IPS-18a (cell line): Measurements from ENCODE around the gene FARP2.

ENCODE experiments used
- H3K27ac ChIP-seq: one replicate; pipeline ENCODE4 v1.5.1; 2013; ENCODE audit warnings: low read length
- H3K27me3 ChIP-seq: one replicate; pipeline ENCODE4 v1.6.1; 2013; ENCODE audit warnings: mild to moderate bottlenecking, low read length; ENCODE audit not compliant: control insufficient read depth, insufficient read depth
- H3K36me3 ChIP-seq: one replicate; pipeline ENCODE4 v1.6.1; 2013; ENCODE audit warnings: low read depth, low read length; ENCODE audit not compliant: control insufficient read depth
- H3K4me1 ChIP-seq: one replicate; pipeline ENCODE4 v1.6.1; 2013; ENCODE audit warnings: low read depth, low read length; ENCODE audit not compliant: control insufficient read depth
- H3K4me3 ChIP-seq: one replicate; pipeline ENCODE4 v1.5.1; 2013; ENCODE audit warnings: low read length
- H3K9ac ChIP-seq: one replicate; pipeline ENCODE4 v1.6.1; 2013; ENCODE audit warnings: mild to moderate bottlenecking, low read length, moderate library complexity
- H3K9me3 ChIP-seq: one replicate; pipeline ENCODE4 v1.6.1; 2013; ENCODE audit warnings: low read depth, low read length; ENCODE audit not compliant: control insufficient read depth

The FARP2 gene

DNA sequence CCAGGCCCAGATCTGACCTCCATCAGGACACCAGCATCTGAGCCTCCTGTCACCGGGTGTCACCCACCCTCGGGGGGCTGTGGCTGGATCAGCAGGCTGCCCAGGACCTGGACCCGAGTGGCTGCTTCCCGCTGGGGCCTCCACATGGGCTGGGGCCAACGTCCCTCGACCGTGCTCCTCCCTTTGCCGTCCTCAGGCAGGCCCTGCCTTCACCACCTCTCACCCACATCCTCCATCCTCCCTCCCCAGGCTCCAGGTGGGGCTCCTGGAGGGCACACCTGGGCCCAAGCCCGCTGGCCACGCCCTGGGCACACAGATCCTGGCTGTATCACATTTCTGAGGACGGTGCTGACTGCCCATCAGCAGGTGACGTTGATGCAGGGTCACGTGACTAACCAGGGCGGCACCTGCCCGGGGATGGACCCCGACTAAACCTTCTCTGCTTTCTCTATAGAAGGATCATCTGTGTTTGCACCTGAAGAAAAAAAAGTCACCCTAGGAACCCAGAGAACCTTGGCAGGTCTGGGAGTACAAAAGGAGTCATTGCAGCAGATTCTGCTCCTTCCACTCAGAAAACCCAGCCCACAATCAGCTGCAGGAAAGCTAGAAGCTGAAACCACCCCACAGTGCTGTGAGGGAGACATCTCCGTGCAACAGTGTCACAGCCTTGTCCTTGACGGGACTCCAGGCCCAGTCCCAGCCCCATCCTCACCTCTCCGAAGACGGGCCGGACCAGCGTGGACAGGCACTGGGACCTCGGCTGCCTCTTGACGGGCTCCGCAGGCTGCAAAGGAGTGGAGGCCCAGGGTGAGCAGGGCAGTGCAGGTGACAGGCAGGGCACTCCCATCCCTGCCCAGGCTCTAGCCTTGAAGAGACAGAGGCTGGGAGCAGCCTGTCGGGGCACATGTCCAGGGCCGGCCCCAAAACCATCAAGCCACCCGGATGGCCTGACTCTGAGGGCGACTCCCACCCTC is 141.1 kb downstream of the FARP2 start:
- H3K4me1 ChIP-seq, result no peaks in the 10 kb centered on the region
- no peaks in the 10 kb centered on the region for H3K9me3 ChIP-seq
- no peak overlapping the region for H3K9ac ChIP-seq
- H3K27ac ChIP-seq, result no peak overlapping the region
- H3K4me3 ChIP-seq, result no peak overlapping the region
- H3K36me3 ChIP-seq, result peaks cover 44% of the 10 kb centered on the region
- H3K27me3 ChIP-seq, result no peaks in the 10 kb centered on the region

DNA sequence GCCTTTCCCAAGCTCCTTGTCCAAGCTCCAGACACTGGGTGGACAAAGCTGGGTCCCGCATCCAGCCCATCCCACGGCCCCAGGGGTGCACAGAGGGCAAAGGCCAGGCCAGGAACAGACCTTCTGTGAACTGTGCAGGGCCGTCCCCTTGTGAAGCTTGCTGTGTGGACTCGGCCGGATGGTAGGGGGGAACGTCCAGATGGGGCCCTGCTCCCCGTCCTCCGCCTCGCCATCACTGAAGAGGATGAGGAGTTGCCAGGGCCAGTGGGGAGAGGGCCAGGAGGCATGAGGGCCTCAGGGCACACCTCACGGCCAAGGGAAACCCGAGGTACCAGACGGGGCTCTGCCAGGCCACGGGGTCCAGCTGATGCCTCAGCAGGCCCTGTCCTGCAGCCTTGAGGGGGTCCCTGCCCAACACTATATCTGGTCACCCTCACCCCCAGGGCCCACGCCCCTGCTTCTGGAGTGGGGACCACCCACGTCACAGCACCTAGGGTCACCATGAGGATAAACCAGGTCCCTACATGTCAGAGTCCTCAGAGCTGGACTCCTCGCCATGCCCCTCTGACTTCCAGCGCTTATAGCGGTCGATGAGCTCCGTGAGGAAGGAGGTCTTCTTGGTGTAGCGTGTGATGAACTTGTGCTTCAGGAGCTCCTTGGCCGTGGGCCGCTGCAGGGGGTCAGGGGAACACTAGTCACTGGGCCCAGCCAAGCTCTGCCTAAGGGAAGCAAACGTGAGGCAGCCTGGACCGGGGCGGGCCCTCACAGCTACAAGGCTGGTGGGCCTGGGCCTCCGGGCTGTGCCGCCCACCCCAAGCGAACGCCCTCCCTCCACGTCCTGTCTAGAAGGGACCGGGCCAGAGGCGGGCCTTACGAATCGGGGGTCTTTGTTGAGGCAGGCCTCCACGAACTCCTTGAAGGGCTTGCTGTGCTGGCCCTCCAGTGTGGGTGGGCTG is 142.3 kb downstream of the FARP2 start:
- H3K4me3 ChIP-seq, result no peak overlapping the region
- peaks cover 44% of the 10 kb centered on the region for H3K36me3 ChIP-seq
- H3K27me3 ChIP-seq, result no peaks in the 10 kb centered on the region
- H3K4me1 ChIP-seq, result no peaks in the 10 kb centered on the region
- H3K27ac ChIP-seq, result no peak overlapping the region
- no peak overlapping the region for H3K9ac ChIP-seq
- no peaks in the 10 kb centered on the region for H3K9me3 ChIP-seq

- H3K4me3 ChIP-seq, result no peak overlapping the region
- H3K36me3 ChIP-seq, result peaks cover 44% of the 10 kb centered on the region
- no peaks in the 10 kb centered on the region for H3K9me3 ChIP-seq
- no peaks in the 10 kb centered on the region for H3K4me1 ChIP-seq
- H3K9ac ChIP-seq, result no peak overlapping the region
- no peaks in the 10 kb centered on the region for H3K27me3 ChIP-seq
- H3K27ac ChIP-seq, result no peak overlapping the region
Measured at GRCh38 chr2:241499146-241499965, 143.3 kb downstream of the FARP2 start.

- H3K36me3 ChIP-seq, result peaks cover 37% of the 10 kb centered on the region
- H3K4me3 ChIP-seq, result no peak overlapping the region
- H3K9me3 ChIP-seq, result no peaks in the 10 kb centered on the region
- H3K27me3 ChIP-seq, result no peaks in the 10 kb centered on the region
- H3K4me1 ChIP-seq, result no peaks in the 10 kb centered on the region
- no peak overlapping the region for H3K9ac ChIP-seq
- H3K27ac ChIP-seq, result no peak overlapping the region
Measured at GRCh38 chr2:241500016-241500415, 143.9 kb downstream of the FARP2 start.

- no peaks in the 10 kb centered on the region for H3K27me3 ChIP-seq
- H3K9me3 ChIP-seq, result no peaks in the 10 kb centered on the region
- no peak overlapping the region for H3K9ac ChIP-seq
- no peak overlapping the region for H3K4me3 ChIP-seq
- no peak overlapping the region for H3K27ac ChIP-seq
- peaks cover 32% of the 10 kb centered on the region for H3K36me3 ChIP-seq
- H3K4me1 ChIP-seq, result no peaks in the 10 kb centered on the region
Measured at GRCh38 chr2:241500431-241500975, 144.4 kb downstream of the FARP2 start.

- no peak overlapping the region for H3K27ac ChIP-seq
- peaks cover 31% of the 10 kb centered on the region for H3K36me3 ChIP-seq
- H3K4me3 ChIP-seq, result no peak overlapping the region
- no peaks in the 10 kb centered on the region for H3K27me3 ChIP-seq
- H3K9ac ChIP-seq, result no peak overlapping the region
- no peaks in the 10 kb centered on the region for H3K4me1 ChIP-seq
- H3K9me3 ChIP-seq, result no peaks in the 10 kb centered on the region
Measured at GRCh38 chr2:241501099-241501541, 145.0 kb downstream of the FARP2 start.

DNA sequence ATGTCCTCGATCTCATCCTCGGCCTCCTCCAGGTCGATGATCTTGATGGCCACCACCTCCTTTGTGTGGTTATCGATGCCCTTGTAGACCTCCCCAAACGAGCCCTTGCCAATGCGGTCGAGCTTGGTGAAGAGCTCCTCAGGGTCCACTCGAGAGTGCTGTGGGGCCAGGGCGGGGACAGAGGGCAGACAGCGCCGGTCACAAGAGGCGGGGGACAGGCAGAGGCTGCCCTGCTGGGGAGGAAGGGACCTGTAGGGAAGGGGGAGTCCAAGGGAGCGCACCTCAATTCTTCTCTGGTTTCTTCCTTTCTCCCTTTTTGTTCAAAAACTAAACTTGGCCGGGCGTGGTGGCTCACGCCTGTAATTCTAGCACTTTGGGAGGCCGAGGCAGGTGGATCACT is 145.5 kb downstream of the FARP2 start:
- Histone ChIP-seq H3K9me3 (no peaks in the 10 kb centered on the region), H3K27ac (no peak overlapping the region), H3K4me1 (no peaks in the 10 kb centered on the region), H3K36me3 (peaks cover 30% of the 10 kb centered on the region), H3K4me3 (no peak overlapping the region), H3K9ac (no peak overlapping the region), H3K27me3 (no peaks in the 10 kb centered on the region)

- Histone ChIP-seq H3K27me3 (no peaks in the 10 kb centered on the region), H3K4me1 (peaks cover 6% of the 10 kb centered on the region), H3K27ac (no peak overlapping the region), H3K36me3 (peaks cover 28% of the 10 kb centered on the region), H3K9me3 (no peaks in the 10 kb centered on the region), H3K4me3 (no peak overlapping the region), H3K9ac (no peak overlapping the region)
Measured at GRCh38 chr2:241502281-241502680, 146.2 kb downstream of the FARP2 start.

GRCh38 chr2:241503776-241504392 is 147.8 kb downstream of the FARP2 start:
- no peak overlapping the region for H3K4me3 ChIP-seq
- peaks cover 6% of the 10 kb centered on the region for H3K4me1 ChIP-seq
- H3K9me3 ChIP-seq, result no peaks in the 10 kb centered on the region
- peaks cover 18% of the 10 kb centered on the region for H3K36me3 ChIP-seq
- H3K9ac ChIP-seq, result no peak overlapping the region
- H3K27me3 ChIP-seq, result no peaks in the 10 kb centered on the region
- no peak overlapping the region for H3K27ac ChIP-seq

DNA sequence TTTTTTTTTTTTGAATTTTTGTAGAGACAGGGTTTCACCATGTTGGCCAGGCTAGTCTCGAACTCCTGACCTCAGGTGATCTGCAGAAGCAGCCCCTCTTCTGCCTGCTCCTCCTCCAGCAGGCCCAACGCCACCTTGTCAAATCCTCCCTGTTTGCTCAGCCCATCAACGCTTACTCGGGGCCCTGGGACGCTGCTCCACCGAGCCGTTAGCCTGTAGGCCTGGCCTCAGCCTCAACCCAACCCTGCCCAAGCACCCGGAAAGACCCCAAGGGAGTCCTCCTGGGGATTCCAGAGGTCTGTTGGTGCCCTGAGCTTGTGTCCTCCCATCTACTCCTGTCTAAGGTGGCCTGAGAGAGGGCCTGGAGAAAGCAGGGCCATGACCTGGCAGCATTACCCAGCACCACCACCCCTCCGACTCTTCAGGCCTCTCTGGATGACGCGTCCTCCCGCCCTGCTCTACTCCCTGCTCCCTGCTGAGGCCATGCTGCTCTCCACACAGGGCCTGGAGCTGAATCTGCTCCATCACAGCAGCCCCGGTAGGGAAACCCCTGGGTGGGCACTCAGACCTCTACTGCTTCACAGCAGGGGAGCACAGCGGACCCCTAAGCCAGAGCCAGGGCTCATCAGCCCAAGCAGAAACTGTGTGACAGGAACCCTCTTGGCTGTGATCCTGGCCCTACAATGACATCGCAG is 149.1 kb downstream of the FARP2 start:
- H3K4me3 ChIP-seq, result no peak overlapping the region
- H3K4me1 ChIP-seq, result peaks cover 11% of the 10 kb centered on the region
- H3K27ac ChIP-seq, result no peak overlapping the region
- H3K9me3 ChIP-seq, result no peaks in the 10 kb centered on the region
- H3K9ac ChIP-seq, result no peak overlapping the region
- H3K27me3 ChIP-seq, result peaks cover 11% of the 10 kb centered on the region
- peaks cover 11% of the 10 kb centered on the region for H3K36me3 ChIP-seq
